GM12891 (cell line): ENCODE data around the gene SEC24D.

Experiments used
- POLR2A ChIP-seq: IDR thresholded peaks from 2 replicates; pipeline ENCODE4 v1.6.1; 2011; ENCODE audit warnings: low read depth, low read length, control low read depth
- POLR2AphosphoS5 ChIP-seq: IDR thresholded peaks from 2 replicates; pipeline ENCODE4 v1.6.1; 2011; ENCODE audit warnings: low read depth, low read length, control low read depth
- SPI1 ChIP-seq: IDR thresholded peaks from 2 replicates; pipeline ENCODE4 v1.6.1; 2011; ENCODE audit warnings: low read depth, low read length, control low read depth
- TAF1 ChIP-seq: IDR thresholded peaks from 2 replicates; pipeline ENCODE4 v1.6.1; 2011; ENCODE audit warnings: low read depth, low read length, control low read depth

- no peak for TF ChIP-seq POLR2A
- no peak for TF ChIP-seq TAF1
- TF ChIP-seq POLR2AphosphoS5, result no peak
- no peak for TF ChIP-seq SPI1
These were observed 21.0 kb downstream of the SEC24D start for GRCh38 chr4:118814891-118815290.
